NCI-H446 (cell line): Measurements from ENCODE around the gene ANKRD6.

ENCODE experiments used
- DNase-seq, 2 experiments: peaks; one replicate each; lab custom pipeline; 2025; lab: John Stamatoyannopoulos, UW

The ANKRD6 gene

GRCh38 chr6:89471287-89471867 is 38.4 kb downstream of the ANKRD6 start:
- no peak for DNase-seq

- DNase-seq = no peak
Observed at GRCh38 chr6:89475101-89475500, 42.1 kb downstream of the ANKRD6 start.

DNA sequence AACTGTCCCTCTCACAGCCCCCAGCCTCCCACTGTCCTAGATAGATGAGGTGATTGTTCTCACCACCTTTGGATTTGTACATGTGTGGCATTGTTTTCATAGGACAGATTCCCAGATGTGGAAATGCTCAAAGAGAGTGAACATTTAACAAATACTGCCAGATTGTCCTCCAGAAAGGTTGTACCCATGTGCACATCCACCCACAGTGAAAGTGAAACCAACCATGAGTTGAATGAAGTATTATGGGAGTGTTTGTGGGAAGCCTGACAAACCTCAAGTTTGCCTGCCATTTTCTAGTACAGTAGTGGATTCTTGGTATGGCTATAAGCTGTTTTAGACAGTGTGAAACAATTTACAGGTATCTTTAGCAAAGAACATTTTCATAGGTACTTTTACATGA is 42.7 kb downstream of the ANKRD6 start:
- no peak for DNase-seq

DNA sequence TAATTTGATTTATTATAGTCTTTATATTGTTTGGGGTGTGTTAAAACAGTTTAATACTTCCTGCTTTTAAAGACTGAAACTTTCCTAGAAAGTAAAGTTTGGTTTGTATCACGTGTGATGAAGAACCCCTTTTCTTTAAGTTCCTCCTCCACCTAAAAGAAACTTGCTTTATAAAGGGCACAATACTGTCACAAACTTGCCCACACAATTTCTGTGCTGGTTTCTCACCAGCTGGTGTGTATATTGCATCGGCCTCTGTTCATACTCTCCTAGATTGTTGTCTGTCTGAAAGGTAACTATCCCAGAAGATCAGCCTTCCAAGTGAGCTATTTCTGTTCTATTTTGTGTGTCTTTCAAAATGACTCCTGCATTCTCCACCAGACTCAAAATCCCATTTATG is 46.9 kb downstream of the ANKRD6 start:
- DNase-seq = no peak

DNA sequence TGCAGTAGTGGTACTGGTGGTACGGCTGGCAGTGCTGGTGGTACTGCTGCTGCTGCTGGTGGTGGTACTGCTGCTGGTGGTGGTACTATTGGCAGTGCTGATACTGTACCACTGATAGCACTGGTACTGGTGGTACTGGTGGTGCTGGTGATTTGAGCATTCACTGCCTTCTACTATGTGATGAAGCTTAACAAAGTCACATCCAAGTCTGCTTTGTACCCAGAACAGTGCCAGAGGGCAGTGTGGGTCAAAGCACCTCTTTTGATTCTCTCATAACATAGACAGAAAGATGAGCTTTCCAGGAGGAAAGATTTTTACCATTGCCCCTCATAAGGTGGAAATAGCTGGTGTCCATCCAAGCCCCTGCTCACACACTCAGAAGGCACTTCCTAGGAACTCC is 48.7 kb downstream of the ANKRD6 start:
- no peak for DNase-seq

- no peak for DNase-seq
Observed at GRCh38 chr6:89482126-89482525, 49.2 kb downstream of the ANKRD6 start.

GRCh38 chr6:89483111-89483720 is 50.3 kb downstream of the ANKRD6 start:
- DNase-seq = no peak

DNA sequence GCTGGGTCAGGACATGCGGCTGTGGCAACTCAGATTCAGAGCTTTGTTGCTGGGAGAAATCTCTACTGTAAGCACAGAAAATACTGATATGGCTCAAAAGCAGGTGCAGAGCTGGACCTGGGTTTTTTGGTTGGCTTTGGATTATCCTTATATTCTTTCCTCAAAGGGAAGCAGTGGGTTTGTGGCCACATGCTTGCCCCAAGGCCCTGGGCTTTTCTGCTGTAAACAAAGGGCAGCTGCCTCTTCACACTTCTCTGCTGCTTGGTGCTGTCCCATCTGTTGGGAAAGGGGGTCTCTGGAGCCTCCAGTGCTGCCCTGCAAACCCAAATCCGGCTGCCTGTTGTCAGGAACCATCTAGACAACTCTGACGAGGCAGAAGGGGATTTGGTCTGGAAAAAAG is 52.4 kb downstream of the ANKRD6 start:
- DNase-seq = no peak

DNA sequence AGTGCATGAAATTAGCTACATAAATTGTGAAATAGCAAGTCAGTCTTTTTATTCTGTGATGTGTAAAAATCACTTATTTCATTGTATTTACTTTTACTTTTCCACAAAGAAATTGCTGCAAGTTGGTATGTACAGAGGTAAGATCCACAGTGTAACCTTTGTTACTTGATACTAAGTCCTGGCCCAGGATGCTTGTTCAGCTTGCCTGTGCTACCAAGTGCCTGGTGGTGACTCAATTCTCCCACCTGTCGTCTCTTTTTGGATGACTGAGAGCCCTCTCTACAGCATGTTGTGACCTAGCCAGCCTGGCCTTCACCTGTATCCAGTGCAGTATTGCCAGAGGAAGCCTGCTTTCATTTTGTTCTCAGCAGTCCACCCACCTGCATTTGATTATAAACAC is 54.9 kb downstream of the ANKRD6 start:
- DNase-seq = no peak

GRCh38 chr6:89488438-89488837 is 55.5 kb downstream of the ANKRD6 start:
- no peak for DNase-seq

- DNase-seq = no peak
Observed at GRCh38 chr6:89489078-89489477, 56.1 kb downstream of the ANKRD6 start.

DNA sequence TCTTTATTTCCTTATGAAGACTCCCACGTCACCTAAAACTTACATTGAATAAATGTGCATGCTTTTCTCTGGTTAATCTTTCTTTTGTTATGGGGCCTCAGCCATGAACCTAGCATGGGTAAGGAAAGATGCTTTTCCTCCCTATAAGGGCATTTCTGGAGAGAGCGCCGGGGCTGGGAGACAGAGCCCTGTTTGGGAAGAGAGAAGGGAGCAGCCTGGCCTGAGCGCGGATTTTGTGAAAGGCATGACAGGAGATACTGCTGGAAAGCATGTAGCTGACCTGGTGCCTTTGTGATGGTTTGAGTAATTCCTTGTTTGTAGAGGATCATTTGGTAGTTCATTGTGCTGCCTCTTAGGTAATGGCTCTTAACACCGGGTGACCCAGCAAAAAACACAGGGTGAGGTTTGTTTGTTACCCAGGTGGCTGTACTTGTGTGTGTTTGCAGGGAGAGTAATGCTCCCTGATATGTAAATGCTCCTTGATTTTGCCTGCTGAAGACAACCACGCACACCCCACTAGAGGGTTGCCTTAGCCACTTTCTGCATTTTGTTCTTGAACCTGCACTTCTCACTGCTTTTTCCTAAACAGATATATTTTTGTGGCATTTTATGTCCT is 59.2 kb downstream of the ANKRD6 start:
- DNase-seq = no peak

GRCh38 chr6:89494131-89494793 is 61.3 kb downstream of the ANKRD6 start:
- DNase-seq = no peak

DNA sequence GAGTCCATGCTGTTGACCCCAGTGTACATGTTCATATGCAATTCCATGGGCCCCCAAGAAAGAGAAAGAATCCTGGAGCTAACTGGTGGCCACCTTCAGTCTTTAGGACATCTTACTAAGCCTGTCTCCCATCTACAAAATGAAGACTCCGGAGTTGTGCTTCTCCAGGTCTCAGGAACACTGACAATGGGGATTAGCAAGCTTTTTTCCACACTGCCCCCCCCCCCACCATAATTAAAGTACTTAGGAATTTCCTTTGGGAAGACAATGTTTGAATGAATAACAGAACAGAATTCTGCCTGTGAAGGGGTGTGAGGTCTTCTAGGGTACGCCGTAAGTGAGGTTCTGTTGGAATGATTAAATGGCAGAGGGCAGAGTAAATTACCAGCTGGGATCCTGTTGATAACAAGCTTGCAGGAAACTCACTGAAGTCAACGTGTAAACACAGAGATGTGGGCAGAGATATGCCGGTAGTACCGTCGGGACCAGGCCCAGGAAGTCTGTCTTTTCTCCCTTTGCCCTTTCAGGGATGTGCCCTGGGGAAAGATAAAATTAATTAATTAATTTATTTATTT is 63.1 kb downstream of the ANKRD6 start:
- DNase-seq = no peak

- no peak for DNase-seq
Observed at GRCh38 chr6:89500611-89501010, 67.7 kb downstream of the ANKRD6 start.

- DNase-seq = no peak
Observed at GRCh38 chr6:89501222-89501621, 68.3 kb downstream of the ANKRD6 start.

DNA sequence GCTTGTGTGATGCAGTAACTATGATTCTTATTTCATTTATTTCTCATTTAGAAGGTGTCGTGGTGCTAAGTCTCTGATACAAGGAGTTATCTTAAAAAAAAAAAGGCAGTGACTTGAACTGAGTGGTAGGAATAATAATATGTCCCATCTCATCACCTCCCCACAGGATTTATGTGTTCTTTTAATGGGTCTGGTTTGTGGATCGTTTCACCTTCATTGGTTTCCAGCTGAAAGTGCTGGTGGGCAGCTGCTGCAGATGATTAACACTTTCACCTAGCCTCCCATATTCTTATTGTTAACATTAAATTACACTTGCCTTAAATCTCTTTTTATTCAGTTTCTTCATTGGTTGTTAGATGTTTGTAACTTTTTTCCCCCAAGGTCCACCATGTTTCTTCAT is 68.8 kb downstream of the ANKRD6 start:
- DNase-seq = no peak

DNA sequence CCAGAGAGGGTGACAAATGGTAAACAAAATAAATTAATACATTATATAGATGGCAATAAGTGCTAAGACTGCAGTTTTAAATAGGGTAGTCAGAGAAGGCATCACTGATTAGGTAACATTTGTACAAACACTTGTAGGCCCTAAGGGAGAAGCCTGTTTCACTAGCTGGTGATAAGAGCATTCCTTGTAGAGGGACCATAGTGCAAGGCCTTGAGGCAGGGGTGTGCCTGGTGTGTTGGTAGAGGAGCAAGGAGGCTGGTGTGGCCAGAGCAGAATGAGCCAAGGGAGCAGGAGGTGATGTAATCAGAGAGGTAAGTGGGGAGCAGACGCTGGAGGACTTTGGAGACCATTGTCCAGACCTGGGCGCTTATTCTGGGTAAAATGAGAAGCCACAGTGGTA is 70.7 kb downstream of the ANKRD6 start:
- DNase-seq = no peak

GRCh38 chr6:89505847-89506246 is 72.9 kb downstream of the ANKRD6 start:
- DNase-seq = no peak

DNA sequence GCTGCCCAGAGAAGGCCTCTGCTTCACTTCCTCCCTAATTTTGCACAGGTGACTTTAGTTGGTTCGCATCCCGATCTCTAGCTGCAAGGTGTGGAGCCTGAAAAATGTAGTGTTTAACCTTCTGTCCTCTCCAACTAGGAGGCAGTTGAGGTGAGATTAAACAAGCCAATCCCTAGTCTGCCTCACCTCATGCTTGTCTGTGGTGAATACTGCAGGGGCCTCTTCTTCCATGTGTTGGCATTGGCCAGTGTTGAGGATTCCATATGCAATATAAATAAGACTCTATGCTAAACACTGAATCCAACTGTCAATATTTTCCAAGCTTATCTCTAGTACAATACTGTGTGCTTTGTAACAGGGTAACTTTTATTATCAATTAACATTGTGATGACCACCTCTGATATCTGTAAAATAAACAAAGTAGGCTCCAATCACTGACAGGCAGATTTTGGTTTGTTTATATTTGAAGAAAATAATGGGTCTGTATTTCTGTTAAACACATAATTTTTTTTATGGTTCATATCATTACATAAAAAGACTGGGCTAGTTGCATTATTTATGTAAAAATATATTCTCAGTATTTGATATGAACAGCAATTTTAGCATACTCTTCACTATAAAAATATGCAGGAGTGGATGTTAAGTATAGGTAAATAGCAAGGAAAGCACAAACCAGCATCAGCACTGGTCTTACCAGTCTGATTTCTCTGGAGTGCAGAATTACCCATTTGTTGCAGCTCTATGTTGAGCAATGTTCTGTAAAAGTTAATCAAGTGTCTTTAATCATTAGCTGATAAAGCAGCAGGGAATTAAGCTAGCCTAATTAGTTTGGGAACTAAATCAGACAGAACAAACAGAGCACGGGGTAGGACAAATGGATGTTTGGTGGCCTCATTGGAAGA is 74.0 kb downstream of the ANKRD6 start:
- no peak for DNase-seq

- no peak for DNase-seq
Observed at GRCh38 chr6:89508755-89509563, 76.0 kb downstream of the ANKRD6 start.
